Neural cell (in vitro differentiated cells): ENCODE measurements around the gene SACM1L. TPM values are rescaled to one million over a fixed set of nuclear protein-coding genes. Genes with fewer than 3 reads are reported as not detected.

Experiments
- H2AFZ ChIP-seq: fragments of 200-600, 300-800 bp; sonication (generic), shearing (Covaris generic); 2 replicates; pipeline ENCODE4 v1.6.0; 2014; ENCODE audit warnings: low read depth, mild to moderate bottlenecking, antibody characterized with exemption, low read length, moderate library complexity
- H3F3A ChIP-seq: fragments of 200-600 bp; shearing (Covaris generic); 2 replicates; pipeline ENCODE4 v1.6.1; 2016; ENCODE audit warnings: mild to moderate bottlenecking, moderate library complexity, mixed read lengths, antibody characterized with exemption, low read length; ENCODE audit not compliant: insufficient read depth, poor library complexity, severe bottlenecking
- H3K27ac ChIP-seq: fragments of 200-600, 300-800 bp; sonication (generic), shearing (Covaris generic); 2 replicates; pipeline ENCODE4 v1.5.1; 2014; ENCODE audit warnings: mild to moderate bottlenecking, low read length, moderate library complexity
- H3K27me3 ChIP-seq: fragments of 300-800, 200-600 bp; sonication (generic), shearing (Covaris generic); 2 replicates; pipeline ENCODE4 v1.6.0; 2014; ENCODE audit warnings: mild to moderate bottlenecking, low read depth, low read length, moderate library complexity; ENCODE audit not compliant: insufficient read depth
- H3K36me3 ChIP-seq: fragments of 300-800, 200-600 bp; sonication (generic), shearing (Covaris generic); 2 replicates; pipeline ENCODE4 v1.5.1; 2014; ENCODE audit warnings: mild to moderate bottlenecking, antibody characterized with exemption, low read length, moderate library complexity; ENCODE audit not compliant: insufficient read depth
- H3K4me2 ChIP-seq: fragments of 300-800, 200-600 bp; sonication (generic), shearing (Covaris generic); 2 replicates; pipeline ENCODE4 v1.6.0; 2014; ENCODE audit warnings: mild to moderate bottlenecking, low read length
- H3K4me3 ChIP-seq: fragments of 300-800, 200-600 bp; sonication (generic), shearing (Covaris generic); 2 replicates; pipeline ENCODE4 v1.5.1; 2014; ENCODE audit warnings: mild to moderate bottlenecking, low read length, moderate library complexity
- H3K79me2 ChIP-seq: fragments of 200-600 bp; shearing (Covaris generic); replicated peaks from 2 replicates; pipeline ENCODE4 v1.6.0; 2014; ENCODE audit warnings: mild to moderate bottlenecking, low read length, moderate library complexity; ENCODE audit not compliant: insufficient read depth
- H3K9ac ChIP-seq: fragments of 300-800, 200-600 bp; sonication (generic), shearing (Covaris generic); 2 replicates; pipeline ENCODE4 v1.6.1; 2016; ENCODE audit warnings: mild to moderate bottlenecking, low read length, mixed read lengths
- H3K9me2 ChIP-seq: fragments of 200-600 bp; shearing (Covaris generic); 2 replicates; pipeline ENCODE4 v1.6.1; 2016; ENCODE audit warnings: mild to moderate bottlenecking, low read length, mixed read lengths; ENCODE audit not compliant: insufficient read depth
- H3K9me3 ChIP-seq: fragments of 200-600, 300-800 bp; sonication (generic), shearing (Covaris generic); 2 replicates; pipeline ENCODE4 v1.6.1; 2016; ENCODE audit warnings: mild to moderate bottlenecking, mixed run types, low read length, moderate library complexity, mixed read lengths
- H4K20me1 ChIP-seq: fragments of 200-600 bp; shearing (Covaris generic); 2 replicates; pipeline ENCODE4 v1.6.1; 2016; ENCODE audit warnings: mild to moderate bottlenecking, mixed run types; ENCODE audit not compliant: insufficient read depth
- EP300 ChIP-seq: fragments of 450-650 bp; conservative IDR thresholded peaks from 2 replicates; pipeline ENCODE4 v1.6.1; 2014; ENCODE audit warnings: antibody characterized with exemption, mild to moderate bottlenecking, moderate library complexity; ENCODE audit not compliant: poor library complexity, severe bottlenecking
- EZH2 ChIP-seq: fragments of 200-600, 300-800 bp; shearing (Covaris generic), sonication (generic); IDR thresholded peaks from 2 replicates; pipeline ENCODE4 v1.6.1; 2014; ENCODE audit warnings: antibody characterized with exemption, low read length, borderline replicate concordance, mild to moderate bottlenecking; ENCODE audit not compliant: insufficient read depth, poor library complexity, severe bottlenecking
- MXI1 ChIP-seq: fragments of 450-650 bp; conservative IDR thresholded peaks from 2 replicates; pipeline ENCODE4 v1.6.1; 2014; ENCODE audit warnings: antibody characterized with exemption, mild to moderate bottlenecking; ENCODE audit not compliant: poor library complexity, severe bottlenecking
- POLR2AphosphoS5 ChIP-seq: IDR thresholded peaks from 2 replicates; pipeline ENCODE4 v1.6.1; 2012
- RAD21 ChIP-seq: fragments of 450-650 bp; conservative IDR thresholded peaks from 2 replicates; pipeline ENCODE4 v1.6.1; 2014; ENCODE audit warnings: antibody characterized with exemption, mild to moderate bottlenecking, moderate library complexity
- SMC3 ChIP-seq: fragments of 450-650 bp; conservative IDR thresholded peaks from 2 replicates; pipeline ENCODE4 v1.6.1; 2014; ENCODE audit warnings: antibody characterized with exemption, mild to moderate bottlenecking, moderate library complexity; ENCODE audit not compliant: poor library complexity
- TAF1 ChIP-seq: IDR thresholded peaks from 2 replicates; pipeline ENCODE4 v1.6.1; 2012; ENCODE audit warnings: low read depth
- polyA plus RNA-seq: library from polyadenylated mRNA; depleted of rRNA; stranded (reverse); fragments of >200 nt; gene quantifications from 2 replicates; pipeline ENCODE4 v1.2.3, GENCODE V29; 2014
- TF ChIP-seq, protein P1 (sequence below): fragments of 450-650 bp; IDR thresholded peaks from 2 replicates; pipeline ENCODE4 v1.5.1; 2014; ENCODE audit warnings: antibody characterized with exemption, mild to moderate bottlenecking, moderate library complexity; ENCODE audit not compliant: poor library complexity, severe bottlenecking
- TF ChIP-seq, protein P2 (sequence below): IDR thresholded peaks from 2 replicates; pipeline ENCODE4 v1.6.1; 2012; ENCODE audit warnings: borderline replicate concordance

The SACM1L gene
- polyA plus RNA-seq, 1 donor from 2014 or later, result 66.2 TPM

DNA sequence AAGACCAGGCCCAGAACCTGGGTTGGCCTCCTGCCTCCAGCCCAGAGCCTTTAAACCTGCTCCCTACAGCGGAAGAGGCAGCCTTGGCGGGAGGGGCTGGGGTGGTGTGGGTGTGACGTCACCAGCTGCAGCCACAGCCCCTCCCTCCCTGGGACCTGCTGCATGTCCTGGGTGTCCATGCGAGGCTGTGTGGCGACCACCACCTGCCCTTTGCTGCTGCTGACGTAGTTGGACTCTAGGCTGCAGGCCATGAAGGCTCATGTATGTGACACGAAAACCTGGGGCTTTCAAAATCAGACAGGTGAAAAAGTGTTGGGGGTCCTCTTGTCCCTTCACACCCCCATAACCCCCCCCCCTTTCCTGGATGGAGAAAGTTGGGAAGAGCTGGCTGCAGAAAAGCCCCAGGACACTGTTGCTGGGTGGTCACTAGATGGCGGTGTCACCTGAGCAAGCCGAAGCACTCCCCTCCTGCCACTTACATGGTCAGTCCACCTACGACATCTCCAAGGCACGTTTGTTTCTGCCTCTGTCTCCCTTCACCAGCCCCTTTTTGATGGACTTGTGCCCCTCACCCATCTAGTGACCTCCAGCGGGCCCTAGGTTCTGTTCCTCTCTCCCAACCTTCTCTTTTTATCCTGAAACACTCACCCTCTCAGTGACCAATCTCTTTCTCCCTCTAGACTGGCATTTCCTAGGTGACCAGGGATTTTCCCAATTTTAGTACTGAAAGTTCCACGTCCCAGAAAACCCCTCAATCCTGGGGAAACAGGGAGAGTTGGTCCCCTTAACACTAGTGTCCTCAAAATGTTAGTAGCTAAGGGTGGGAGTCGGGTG lies 71.9 kb downstream of the SACM1L start:
- Histone ChIP-seq H2AFZ (no peak overlapping the region), H3K27ac (no peak overlapping the region), H3K9me2 (no peaks in the 10 kb centered on the region)

DNA sequence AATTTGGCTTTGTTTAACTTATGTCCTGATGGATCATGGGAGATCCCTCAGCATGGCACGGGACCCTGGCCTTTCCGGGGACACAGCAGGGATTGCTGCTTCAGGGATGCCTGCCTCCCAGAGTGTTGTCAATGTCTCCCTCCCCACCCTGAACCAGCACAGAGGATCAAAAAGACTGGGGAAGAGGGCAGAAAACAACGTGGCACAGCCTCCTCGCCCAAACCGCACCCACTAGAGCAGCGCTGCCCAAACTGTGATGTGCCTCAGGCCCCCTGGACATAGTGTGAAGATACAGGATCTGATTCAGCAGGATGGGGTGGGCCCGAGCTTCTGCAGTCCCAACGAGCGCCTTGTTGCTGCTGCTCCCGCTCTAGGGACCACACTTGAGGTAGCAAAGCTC lies 72.6 kb downstream of the SACM1L start:
- Histone ChIP-seq H3K4me2 (no peak overlapping the region), H3K9ac (no peak overlapping the region), H3K9me3 (no peaks in the 10 kb centered on the region), H3K27ac (no peak overlapping the region), H3K9me2 (no peaks in the 10 kb centered on the region), H3K4me3 (no peak overlapping the region), H2AFZ (no peak overlapping the region), H3K36me3 (no peaks in the 10 kb centered on the region), H3K79me2 (no peaks in the 10 kb centered on the region), H4K20me1 (no peaks in the 10 kb centered on the region), H3F3A (no peaks in the 10 kb centered on the region), H3K27me3 (no peaks in the 10 kb centered on the region)
- TF ChIP-seq POLR2AphosphoS5 (no peak), EZH2 (no peak), TAF1 (no peak), MXI1 (no peak), EP300 (no peak), SMC3 (no peak)
- TF ChIP-seq, protein P1, sequence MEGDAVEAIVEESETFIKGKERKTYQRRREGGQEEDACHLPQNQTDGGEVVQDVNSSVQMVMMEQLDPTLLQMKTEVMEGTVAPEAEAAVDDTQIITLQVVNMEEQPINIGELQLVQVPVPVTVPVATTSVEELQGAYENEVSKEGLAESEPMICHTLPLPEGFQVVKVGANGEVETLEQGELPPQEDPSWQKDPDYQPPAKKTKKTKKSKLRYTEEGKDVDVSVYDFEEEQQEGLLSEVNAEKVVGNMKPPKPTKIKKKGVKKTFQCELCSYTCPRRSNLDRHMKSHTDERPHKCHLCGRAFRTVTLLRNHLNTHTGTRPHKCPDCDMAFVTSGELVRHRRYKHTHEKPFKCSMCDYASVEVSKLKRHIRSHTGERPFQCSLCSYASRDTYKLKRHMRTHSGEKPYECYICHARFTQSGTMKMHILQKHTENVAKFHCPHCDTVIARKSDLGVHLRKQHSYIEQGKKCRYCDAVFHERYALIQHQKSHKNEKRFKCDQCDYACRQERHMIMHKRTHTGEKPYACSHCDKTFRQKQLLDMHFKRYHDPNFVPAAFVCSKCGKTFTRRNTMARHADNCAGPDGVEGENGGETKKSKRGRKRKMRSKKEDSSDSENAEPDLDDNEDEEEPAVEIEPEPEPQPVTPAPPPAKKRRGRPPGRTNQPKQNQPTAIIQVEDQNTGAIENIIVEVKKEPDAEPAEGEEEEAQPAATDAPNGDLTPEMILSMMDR, result no peak
- TF ChIP-seq, protein P2, sequence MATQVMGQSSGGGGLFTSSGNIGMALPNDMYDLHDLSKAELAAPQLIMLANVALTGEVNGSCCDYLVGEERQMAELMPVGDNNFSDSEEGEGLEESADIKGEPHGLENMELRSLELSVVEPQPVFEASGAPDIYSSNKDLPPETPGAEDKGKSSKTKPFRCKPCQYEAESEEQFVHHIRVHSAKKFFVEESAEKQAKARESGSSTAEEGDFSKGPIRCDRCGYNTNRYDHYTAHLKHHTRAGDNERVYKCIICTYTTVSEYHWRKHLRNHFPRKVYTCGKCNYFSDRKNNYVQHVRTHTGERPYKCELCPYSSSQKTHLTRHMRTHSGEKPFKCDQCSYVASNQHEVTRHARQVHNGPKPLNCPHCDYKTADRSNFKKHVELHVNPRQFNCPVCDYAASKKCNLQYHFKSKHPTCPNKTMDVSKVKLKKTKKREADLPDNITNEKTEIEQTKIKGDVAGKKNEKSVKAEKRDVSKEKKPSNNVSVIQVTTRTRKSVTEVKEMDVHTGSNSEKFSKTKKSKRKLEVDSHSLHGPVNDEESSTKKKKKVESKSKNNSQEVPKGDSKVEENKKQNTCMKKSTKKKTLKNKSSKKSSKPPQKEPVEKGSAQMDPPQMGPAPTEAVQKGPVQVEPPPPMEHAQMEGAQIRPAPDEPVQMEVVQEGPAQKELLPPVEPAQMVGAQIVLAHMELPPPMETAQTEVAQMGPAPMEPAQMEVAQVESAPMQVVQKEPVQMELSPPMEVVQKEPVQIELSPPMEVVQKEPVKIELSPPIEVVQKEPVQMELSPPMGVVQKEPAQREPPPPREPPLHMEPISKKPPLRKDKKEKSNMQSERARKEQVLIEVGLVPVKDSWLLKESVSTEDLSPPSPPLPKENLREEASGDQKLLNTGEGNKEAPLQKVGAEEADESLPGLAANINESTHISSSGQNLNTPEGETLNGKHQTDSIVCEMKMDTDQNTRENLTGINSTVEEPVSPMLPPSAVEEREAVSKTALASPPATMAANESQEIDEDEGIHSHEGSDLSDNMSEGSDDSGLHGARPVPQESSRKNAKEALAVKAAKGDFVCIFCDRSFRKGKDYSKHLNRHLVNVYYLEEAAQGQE, result no peak

More for the DNA sequence above, 71.9 kb downstream of the SACM1L start:
- no peaks in the 10 kb centered on the region for H3K27me3 ChIP-seq
- H3K9me3 ChIP-seq, result no peaks in the 10 kb centered on the region
- H3K9ac ChIP-seq, result no peak overlapping the region
- TF ChIP-seq MXI1, result no peak
- no peak for TF ChIP-seq EZH2
- TF ChIP-seq SMC3, result peak; percentile 65
- no peak for TF ChIP-seq POLR2AphosphoS5
- TF ChIP-seq, protein P2, result no peak
- no peak for TF ChIP-seq EP300
- TF ChIP-seq, protein P1, result peak; percentile 60
- no peak for TF ChIP-seq TAF1
- TF ChIP-seq RAD21, result peak; percentile 62
- H4K20me1 ChIP-seq, result no peaks in the 10 kb centered on the region
- no peaks in the 10 kb centered on the region for H3K79me2 ChIP-seq
- H3K4me3 ChIP-seq, result no peak overlapping the region
- H3K4me2 ChIP-seq, result no peak overlapping the region
- no peaks in the 10 kb centered on the region for H3F3A ChIP-seq
- no peaks in the 10 kb centered on the region for H3K36me3 ChIP-seq
